Measurements from ENCODE around the gene TNS3.

Gene TNS3

GRCh38 chr7:47402941-47403866, 178.7 kb downstream of the TNS3 start:
- Mint-ChIP-seq H3K4me1 (peaks cover 27% of the 10 kb centered on the region), H3K27ac (no peak overlapping the region), H3K4me3 (no peak overlapping the region), H3K27me3 (peaks cover 4% of the 10 kb centered on the region), H3K9me3 (no peaks in the 10 kb centered on the region)
- ATAC-seq (peak; percentile 27), DNase-seq (no peak)

DNA sequence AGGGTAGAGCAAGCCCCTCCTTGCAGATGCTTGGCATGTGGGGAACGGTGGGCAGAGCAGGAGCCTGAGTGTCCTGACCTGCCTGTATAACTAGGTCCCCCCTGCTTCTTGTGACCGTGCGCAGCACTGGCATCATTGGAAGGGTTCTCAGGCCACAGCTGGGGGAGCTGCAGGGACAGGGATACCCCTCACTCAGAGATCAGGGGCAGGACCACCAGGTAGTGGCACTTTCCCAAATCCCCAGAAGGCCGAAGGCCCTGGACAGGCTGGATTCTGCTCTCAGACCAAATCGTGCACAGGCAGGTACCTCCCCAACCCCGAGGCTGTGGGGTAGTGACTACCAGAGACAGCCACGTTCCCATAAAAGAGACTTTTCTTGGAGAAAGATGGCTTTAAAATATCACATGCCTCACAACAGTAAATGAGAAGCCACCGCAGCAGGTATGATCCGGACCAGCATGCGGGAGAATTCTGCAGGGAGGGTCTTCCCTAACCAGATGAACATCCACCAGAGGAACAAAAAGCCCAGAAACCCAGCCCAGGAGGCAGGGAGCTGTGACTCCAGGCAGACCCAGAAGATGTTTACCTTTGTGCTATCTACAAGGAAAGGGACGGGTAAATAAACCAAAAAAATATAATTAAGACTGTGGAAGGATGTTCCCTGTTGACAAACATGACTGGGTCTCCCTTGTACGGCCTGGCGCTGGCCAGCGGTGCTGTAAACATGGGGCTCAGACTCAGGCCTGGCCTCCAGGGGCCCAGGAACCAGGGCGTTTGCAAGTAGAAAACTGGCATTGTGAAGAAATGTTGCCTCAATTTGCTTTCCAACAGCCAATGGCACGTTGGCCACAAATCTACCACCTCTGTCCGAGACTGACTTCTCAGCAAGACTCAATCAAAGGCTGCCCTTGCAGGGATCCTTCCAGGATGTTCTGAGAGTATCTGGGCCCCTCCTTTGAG, 180.0 kb downstream of the TNS3 start:
- ATAC-seq (no peak), DNase-seq (no peak)
- Mint-ChIP-seq H3K27me3 (peaks cover 16% of the 10 kb centered on the region), H3K27ac (no peak overlapping the region), H3K4me3 (no peak overlapping the region), H3K4me1 (peaks cover 15% of the 10 kb centered on the region), H3K9me3 (no peaks in the 10 kb centered on the region)

DNA sequence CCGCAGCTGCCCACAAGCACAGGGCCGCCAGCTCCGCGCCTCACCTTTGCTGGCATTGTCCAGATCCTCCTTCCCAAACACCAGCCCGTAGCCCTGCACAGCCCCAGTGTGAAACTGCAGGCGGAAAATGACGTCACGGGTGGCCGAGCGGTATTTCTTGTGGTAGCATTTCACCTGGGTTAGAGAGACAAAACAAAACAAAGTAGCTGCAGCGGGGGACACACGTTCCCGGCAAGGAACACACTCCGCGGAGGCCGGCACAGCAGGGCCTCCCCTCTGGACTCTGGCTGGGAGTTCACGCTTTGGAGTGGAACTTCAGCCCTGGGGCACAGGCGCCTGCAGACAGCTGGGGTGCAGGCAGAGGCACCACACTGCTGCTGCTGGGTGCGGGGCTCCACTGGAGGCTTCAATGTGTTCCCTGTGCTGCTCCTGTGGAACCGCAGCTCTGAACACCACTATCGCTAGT, 181.1 kb downstream of the TNS3 start:
- peak; percentile 27 for ATAC-seq
- H3K9me3 Mint-ChIP-seq: no peaks in the 10 kb centered on the region

GRCh38 chr7:47400001-47400400, 181.9 kb downstream of the TNS3 start:
- no peaks in the 10 kb centered on the region for H3K9me3 Mint-ChIP-seq
- no peak for ATAC-seq
- H3K27me3 Mint-ChIP-seq: peaks cover 35% of the 10 kb centered on the region
- H3K4me3 Mint-ChIP-seq: no peak overlapping the region
- H3K27ac Mint-ChIP-seq: no peak overlapping the region
- H3K4me1 Mint-ChIP-seq: peaks cover 15% of the 10 kb centered on the region
- DNase-seq: no peak

More for the DNA sequence above, 181.1 kb downstream of the TNS3 start:
- DNase-seq: no peak
- Mint-ChIP-seq H3K4me1 (peaks cover 15% of the 10 kb centered on the region), H3K4me3 (no peak overlapping the region), H3K27me3 (peaks cover 27% of the 10 kb centered on the region), H3K27ac (no peak overlapping the region)

GRCh38 chr7:47394751-47395252, 187.1 kb downstream of the TNS3 start:
- H3K4me1 Mint-ChIP-seq: no peaks in the 10 kb centered on the region
- no peak overlapping the region for H3K4me3 Mint-ChIP-seq
- H3K9me3 Mint-ChIP-seq: no peaks in the 10 kb centered on the region
- DNase-seq (no peak), ATAC-seq (no peak)
- peaks cover 58% of the 10 kb centered on the region for H3K27me3 Mint-ChIP-seq
- no peak overlapping the region for H3K27ac Mint-ChIP-seq

GRCh38 chr7:47394216-47394615, 187.7 kb downstream of the TNS3 start:
- Mint-ChIP-seq H3K9me3 (no peaks in the 10 kb centered on the region), H3K4me3 (no peak overlapping the region), H3K4me1 (no peaks in the 10 kb centered on the region), H3K27me3 (peaks cover 58% of the 10 kb centered on the region), H3K27ac (no peak overlapping the region)
- ATAC-seq (no peak), DNase-seq (no peak)

DNA sequence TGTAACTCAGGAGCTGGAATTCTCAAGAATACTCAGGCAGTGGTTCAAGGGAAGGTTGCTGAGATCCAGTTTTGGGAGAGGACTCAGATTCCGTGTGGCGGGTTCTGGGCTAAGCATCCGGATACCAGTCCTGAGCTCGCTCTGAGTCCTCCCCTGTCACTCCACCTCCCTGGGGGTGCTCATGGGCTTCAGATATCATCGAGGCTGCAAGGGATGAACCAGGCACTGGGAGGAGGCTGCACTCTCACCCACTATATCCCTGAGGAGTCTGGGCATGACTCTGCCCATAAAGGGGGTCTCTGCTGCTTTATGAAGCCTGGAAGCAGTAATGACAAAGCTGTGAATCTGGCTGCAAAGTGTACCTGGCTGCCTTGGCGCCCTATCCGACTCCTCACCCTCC, 188.5 kb downstream of the TNS3 start:
- Mint-ChIP-seq H3K9me3 (no peaks in the 10 kb centered on the region), H3K27me3 (peaks cover 55% of the 10 kb centered on the region), H3K27ac (peak overlapping the region in 1 of 2 donors; percentile 8), H3K4me3 (no peak overlapping the region), H3K4me1 (no peaks in the 10 kb centered on the region)
- DNase-seq (no peak), ATAC-seq (no peak)

- H3K27ac Mint-ChIP-seq: no peak overlapping the region
- H3K27me3 Mint-ChIP-seq: peaks cover 44% of the 10 kb centered on the region
- H3K4me3 Mint-ChIP-seq: no peak overlapping the region
- ATAC-seq: no peak
- H3K4me1 Mint-ChIP-seq: no peaks in the 10 kb centered on the region
- no peak for DNase-seq
- H3K9me3 Mint-ChIP-seq: no peaks in the 10 kb centered on the region
Measured at GRCh38 chr7:47392241-47392759, 189.6 kb downstream of the TNS3 start.

GRCh38 chr7:47391726-47392125, 190.2 kb downstream of the TNS3 start:
- Mint-ChIP-seq H3K4me3 (no peak overlapping the region), H3K27me3 (peaks cover 44% of the 10 kb centered on the region), H3K9me3 (no peaks in the 10 kb centered on the region), H3K27ac (no peak overlapping the region), H3K4me1 (no peaks in the 10 kb centered on the region)
- DNase-seq: no peak
- no peak for ATAC-seq

DNA sequence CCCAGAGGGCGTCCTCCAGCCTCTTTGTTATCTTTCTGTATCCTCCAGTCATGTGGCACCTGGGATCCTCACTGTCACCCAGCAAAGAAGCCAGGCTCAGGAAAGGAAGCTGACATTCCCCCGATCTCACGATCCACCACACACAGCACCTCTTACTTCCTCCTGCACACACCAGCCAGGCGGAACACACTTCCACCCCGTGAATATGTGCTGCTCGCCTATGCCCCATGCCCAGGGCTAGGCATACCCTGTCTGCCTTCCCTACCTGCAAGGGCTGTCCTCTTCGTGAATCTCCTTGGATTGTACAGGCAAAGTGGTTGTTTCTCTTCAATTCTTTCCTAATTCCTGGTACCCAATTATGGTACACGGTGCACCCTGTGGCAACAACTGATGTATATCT, 191.0 kb downstream of the TNS3 start:
- ATAC-seq: no peak
- Mint-ChIP-seq H3K4me1 (no peaks in the 10 kb centered on the region), H3K9me3 (no peaks in the 10 kb centered on the region), H3K4me3 (no peak overlapping the region), H3K27me3 (peaks cover 44% of the 10 kb centered on the region), H3K27ac (no peak overlapping the region)
- no peak for DNase-seq

GRCh38 chr7:47389923-47390630, 191.8 kb downstream of the TNS3 start:
- Mint-ChIP-seq H3K27me3 (peaks cover 44% of the 10 kb centered on the region), H3K9me3 (no peaks in the 10 kb centered on the region), H3K4me1 (no peaks in the 10 kb centered on the region), H3K4me3 (no peak overlapping the region), H3K27ac (no peak overlapping the region)
- DNase-seq (no peak), ATAC-seq (no peak)

- ATAC-seq: no peak
Measured at GRCh38 chr7:47389171-47389922, 192.6 kb downstream of the TNS3 start.

DNA sequence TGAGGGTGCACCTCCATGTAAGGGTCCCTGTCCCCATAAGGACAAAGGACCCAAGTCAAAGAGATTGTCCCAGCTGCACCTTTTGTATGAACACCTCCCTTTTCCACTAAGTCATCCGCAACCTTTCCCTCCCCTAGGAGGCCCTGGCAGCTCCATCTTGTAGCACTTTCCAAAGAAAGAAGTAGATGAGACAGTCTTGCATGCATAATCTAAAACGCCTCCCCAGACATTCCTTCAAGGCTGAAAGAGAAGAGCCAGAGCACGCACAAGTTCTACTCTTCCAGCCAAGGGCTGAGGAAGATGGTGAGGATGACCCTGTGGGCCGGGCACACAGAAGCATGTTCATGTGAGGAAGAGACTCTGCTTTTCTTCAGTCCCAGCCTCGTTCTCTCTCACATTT, 194.4 kb downstream of the TNS3 start:
- Mint-ChIP-seq H3K9me3 (no peaks in the 10 kb centered on the region), H3K27ac (no peak overlapping the region), H3K27me3 (peaks cover 49% of the 10 kb centered on the region), H3K4me1 (no peaks in the 10 kb centered on the region), H3K4me3 (no peak overlapping the region)
- no peak for DNase-seq
- no peak for ATAC-seq

More at GRCh38 chr7:47389171-47389922, 192.6 kb downstream of the TNS3 start:
- Mint-ChIP-seq H3K4me1 (no peaks in the 10 kb centered on the region), H3K9me3 (no peaks in the 10 kb centered on the region), H3K27me3 (peaks cover 46% of the 10 kb centered on the region), H3K27ac (no peak overlapping the region), H3K4me3 (no peak overlapping the region)
- DNase-seq: no peak

DNA sequence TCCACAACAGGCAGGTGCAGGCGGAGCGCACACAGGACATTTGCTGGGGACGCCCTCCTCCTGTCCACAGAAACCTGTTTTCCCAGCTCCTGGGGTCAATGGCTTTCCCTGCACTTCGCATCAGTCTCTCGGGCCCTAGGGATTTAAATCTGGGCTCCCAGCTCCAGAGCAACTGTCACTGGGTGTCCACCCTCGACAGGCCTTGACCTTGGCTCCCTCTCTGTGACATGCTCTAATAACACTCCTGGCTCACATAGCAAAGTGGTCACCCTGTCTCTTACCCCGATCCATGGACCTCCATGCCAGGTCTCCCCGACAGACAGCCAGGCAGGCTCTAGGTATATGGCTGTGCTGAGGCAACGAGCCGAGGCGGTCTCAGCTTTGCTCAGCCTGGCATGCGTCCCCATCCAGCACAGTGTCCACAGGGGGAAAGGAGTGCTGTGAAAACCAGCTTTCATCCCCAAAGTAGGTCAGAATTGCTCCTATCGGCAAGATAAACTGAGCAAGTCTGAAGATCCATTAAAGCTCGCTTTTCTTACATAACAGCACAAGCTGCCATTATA, 195.6 kb downstream of the TNS3 start:
- no peaks in the 10 kb centered on the region for H3K9me3 Mint-ChIP-seq
- no peak overlapping the region for H3K4me3 Mint-ChIP-seq
- H3K4me1 Mint-ChIP-seq: no peaks in the 10 kb centered on the region
- DNase-seq: no peak
- peaks cover 61% of the 10 kb centered on the region for H3K27me3 Mint-ChIP-seq
- no peak for ATAC-seq
- H3K27ac Mint-ChIP-seq: no peak overlapping the region

Measured in stimulated activated naive CD8-positive, alpha-beta T cell treated with anti-CD3 and anti-CD28 coated beads, Interleukin-15, amount 100 ng/mL, for 72 hours (primary cell).